ENCODE results near the gene ADAM33. TPM values are rescaled to one million over a fixed set of nuclear protein-coding genes. Genes with fewer than 3 reads are reported as not detected.

The ADAM33 gene
- polyA plus RNA-seq, 1 donor from 2014 or later = not detected

DNA sequence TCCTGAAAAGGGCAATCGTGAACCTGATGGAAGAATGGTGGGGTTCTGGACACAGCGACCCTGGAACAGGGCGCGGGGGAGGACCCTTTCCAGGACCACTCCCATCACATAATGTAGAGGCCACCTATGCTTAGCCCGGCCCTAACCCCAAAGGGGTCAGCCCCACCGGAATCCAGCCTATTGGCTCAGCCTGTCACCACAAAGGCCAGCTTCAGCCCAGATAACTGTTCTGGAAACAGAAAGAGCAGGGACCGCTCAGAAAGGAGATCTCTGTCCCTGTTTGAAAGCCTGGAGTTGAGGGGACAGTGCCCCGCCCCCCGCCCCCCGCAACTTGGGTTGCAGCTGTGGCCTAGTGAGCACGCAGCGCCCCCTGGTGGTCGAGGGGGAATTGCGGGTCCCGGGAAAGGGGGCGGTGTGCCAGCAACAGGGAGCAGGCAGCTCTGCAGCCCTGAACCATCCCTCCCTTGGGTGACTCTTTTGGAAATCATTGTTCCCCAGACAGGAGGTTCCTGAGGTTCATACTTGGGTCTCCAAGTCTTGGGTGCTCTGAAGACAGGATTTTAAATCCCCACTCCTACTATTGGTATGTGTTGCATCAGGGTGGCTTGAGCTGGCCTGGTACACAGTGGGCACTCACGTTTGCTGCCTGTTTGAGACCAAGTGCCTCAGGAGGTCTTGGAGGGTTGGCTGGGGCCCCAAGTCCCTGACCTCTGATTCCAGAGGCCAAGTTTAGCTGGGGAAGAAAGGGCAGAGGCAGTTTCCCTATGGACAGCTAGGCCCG, 29.1 kb upstream of the ADAM33 start:
- no peak for TF ChIP-seq POLR2AphosphoS5 (IDR thresholded peaks at IDR 0.05)
- TF ChIP-seq, protein P1, sequence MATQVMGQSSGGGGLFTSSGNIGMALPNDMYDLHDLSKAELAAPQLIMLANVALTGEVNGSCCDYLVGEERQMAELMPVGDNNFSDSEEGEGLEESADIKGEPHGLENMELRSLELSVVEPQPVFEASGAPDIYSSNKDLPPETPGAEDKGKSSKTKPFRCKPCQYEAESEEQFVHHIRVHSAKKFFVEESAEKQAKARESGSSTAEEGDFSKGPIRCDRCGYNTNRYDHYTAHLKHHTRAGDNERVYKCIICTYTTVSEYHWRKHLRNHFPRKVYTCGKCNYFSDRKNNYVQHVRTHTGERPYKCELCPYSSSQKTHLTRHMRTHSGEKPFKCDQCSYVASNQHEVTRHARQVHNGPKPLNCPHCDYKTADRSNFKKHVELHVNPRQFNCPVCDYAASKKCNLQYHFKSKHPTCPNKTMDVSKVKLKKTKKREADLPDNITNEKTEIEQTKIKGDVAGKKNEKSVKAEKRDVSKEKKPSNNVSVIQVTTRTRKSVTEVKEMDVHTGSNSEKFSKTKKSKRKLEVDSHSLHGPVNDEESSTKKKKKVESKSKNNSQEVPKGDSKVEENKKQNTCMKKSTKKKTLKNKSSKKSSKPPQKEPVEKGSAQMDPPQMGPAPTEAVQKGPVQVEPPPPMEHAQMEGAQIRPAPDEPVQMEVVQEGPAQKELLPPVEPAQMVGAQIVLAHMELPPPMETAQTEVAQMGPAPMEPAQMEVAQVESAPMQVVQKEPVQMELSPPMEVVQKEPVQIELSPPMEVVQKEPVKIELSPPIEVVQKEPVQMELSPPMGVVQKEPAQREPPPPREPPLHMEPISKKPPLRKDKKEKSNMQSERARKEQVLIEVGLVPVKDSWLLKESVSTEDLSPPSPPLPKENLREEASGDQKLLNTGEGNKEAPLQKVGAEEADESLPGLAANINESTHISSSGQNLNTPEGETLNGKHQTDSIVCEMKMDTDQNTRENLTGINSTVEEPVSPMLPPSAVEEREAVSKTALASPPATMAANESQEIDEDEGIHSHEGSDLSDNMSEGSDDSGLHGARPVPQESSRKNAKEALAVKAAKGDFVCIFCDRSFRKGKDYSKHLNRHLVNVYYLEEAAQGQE (IDR thresholded peaks at IDR 0.05; ENCODE audit: borderline replicate concordance) = no peak
- TF ChIP-seq TAF1 (IDR thresholded peaks at IDR 0.05; ENCODE audit: low read depth) = no peak
- TF ChIP-seq RAD21 (conservative IDR thresholded peaks at IDR 0.05) = no peak
- TF ChIP-seq SMC3 (conservative IDR thresholded peaks at IDR 0.05; ENCODE audit: poor library complexity) = peak; percentile 31
- TF ChIP-seq, protein P2, sequence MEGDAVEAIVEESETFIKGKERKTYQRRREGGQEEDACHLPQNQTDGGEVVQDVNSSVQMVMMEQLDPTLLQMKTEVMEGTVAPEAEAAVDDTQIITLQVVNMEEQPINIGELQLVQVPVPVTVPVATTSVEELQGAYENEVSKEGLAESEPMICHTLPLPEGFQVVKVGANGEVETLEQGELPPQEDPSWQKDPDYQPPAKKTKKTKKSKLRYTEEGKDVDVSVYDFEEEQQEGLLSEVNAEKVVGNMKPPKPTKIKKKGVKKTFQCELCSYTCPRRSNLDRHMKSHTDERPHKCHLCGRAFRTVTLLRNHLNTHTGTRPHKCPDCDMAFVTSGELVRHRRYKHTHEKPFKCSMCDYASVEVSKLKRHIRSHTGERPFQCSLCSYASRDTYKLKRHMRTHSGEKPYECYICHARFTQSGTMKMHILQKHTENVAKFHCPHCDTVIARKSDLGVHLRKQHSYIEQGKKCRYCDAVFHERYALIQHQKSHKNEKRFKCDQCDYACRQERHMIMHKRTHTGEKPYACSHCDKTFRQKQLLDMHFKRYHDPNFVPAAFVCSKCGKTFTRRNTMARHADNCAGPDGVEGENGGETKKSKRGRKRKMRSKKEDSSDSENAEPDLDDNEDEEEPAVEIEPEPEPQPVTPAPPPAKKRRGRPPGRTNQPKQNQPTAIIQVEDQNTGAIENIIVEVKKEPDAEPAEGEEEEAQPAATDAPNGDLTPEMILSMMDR (IDR thresholded peaks at IDR 0.05; ENCODE audit: poor library complexity, severe bottlenecking) = peak; percentile 46
- no peak for TF ChIP-seq EZH2 (IDR thresholded peaks at IDR 0.05; ENCODE audit: borderline replicate concordance, insufficient read depth, low read length, poor library complexity, severe bottlenecking)
- TF ChIP-seq EP300 (conservative IDR thresholded peaks at IDR 0.05; ENCODE audit: poor library complexity, severe bottlenecking) = no peak
- no peak for TF ChIP-seq MXI1 (conservative IDR thresholded peaks at IDR 0.05; ENCODE audit: poor library complexity, severe bottlenecking)
- no peaks in the 10 kb centered on the region for H3F3A ChIP-seq (ENCODE audit: insufficient read depth, low read length, poor library complexity, severe bottlenecking)
- H4K20me1 ChIP-seq (ENCODE audit: insufficient read depth) = no peaks in the 10 kb centered on the region
- H3K4me3 ChIP-seq (ENCODE audit: low read length) = no peak overlapping the region
- no peak overlapping the region for H3K27ac ChIP-seq (ENCODE audit: low read length)
- no peak overlapping the region for H3K9ac ChIP-seq (ENCODE audit: low read length)
- H3K4me2 ChIP-seq (ENCODE audit: low read length) = no peak overlapping the region
- no peaks in the 10 kb centered on the region for H3K36me3 ChIP-seq (ENCODE audit: insufficient read depth, low read length)
- no peaks in the 10 kb centered on the region for H3K79me2 ChIP-seq (replicated peaks; ENCODE audit: insufficient read depth, low read length)
- H3K9me2 ChIP-seq (ENCODE audit: insufficient read depth, low read length) = no peaks in the 10 kb centered on the region
- no peaks in the 10 kb centered on the region for H3K9me3 ChIP-seq (ENCODE audit: low read length)
- H3K27me3 ChIP-seq (ENCODE audit: insufficient read depth, low read depth, low read length) = no peaks in the 10 kb centered on the region
- H2AFZ ChIP-seq (ENCODE audit: low read depth, low read length) = no peak overlapping the region

DNA sequence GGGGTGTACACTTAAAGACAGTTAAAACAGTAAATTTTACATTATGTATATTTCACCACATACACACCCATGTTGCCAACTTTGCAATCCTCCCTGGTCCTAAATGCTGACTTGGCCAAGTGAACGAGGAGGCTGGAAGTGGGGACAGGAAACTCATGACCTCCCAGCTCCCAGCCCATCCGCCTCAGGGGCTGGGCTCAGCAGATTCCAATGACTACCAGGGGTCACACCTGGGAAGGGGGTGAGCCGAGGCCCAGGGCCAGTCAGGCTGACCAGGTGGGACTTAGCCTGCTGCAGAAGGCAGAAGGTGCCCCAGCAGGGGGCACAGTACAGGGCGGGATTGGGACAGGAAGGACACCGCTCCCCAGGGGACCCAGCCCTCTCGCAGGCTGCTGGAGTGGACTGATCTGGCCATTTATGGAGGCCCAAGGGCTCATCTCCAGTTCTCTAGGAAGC, 28.2 kb upstream of the ADAM33 start:
- H3K4me3 ChIP-seq (ENCODE audit: low read length) = no peak overlapping the region
- H4K20me1 ChIP-seq (ENCODE audit: insufficient read depth) = no peaks in the 10 kb centered on the region
- no peak overlapping the region for H3K27ac ChIP-seq (ENCODE audit: low read length)
- no peaks in the 10 kb centered on the region for H3K27me3 ChIP-seq (ENCODE audit: insufficient read depth, low read depth, low read length)
- no peak overlapping the region for H2AFZ ChIP-seq (ENCODE audit: low read depth, low read length)
- no peak overlapping the region for H3K4me2 ChIP-seq (ENCODE audit: low read length)
- H3K9me2 ChIP-seq (ENCODE audit: insufficient read depth, low read length) = no peaks in the 10 kb centered on the region
- H3K79me2 ChIP-seq (replicated peaks; ENCODE audit: insufficient read depth, low read length) = no peaks in the 10 kb centered on the region
- H3K9ac ChIP-seq (ENCODE audit: low read length) = no peak overlapping the region
- no peaks in the 10 kb centered on the region for H3K9me3 ChIP-seq (ENCODE audit: low read length)
- TF ChIP-seq, protein P1 (IDR thresholded peaks at IDR 0.05; ENCODE audit: borderline replicate concordance) = no peak
- TF ChIP-seq MXI1 (conservative IDR thresholded peaks at IDR 0.05; ENCODE audit: poor library complexity, severe bottlenecking) (no peak), TAF1 (IDR thresholded peaks at IDR 0.05; ENCODE audit: low read depth) (no peak), RAD21 (conservative IDR thresholded peaks at IDR 0.05) (no peak), POLR2AphosphoS5 (IDR thresholded peaks at IDR 0.05) (no peak), EZH2 (IDR thresholded peaks at IDR 0.05; ENCODE audit: borderline replicate concordance, insufficient read depth, low read length, poor library complexity, severe bottlenecking) (no peak), SMC3 (conservative IDR thresholded peaks at IDR 0.05; ENCODE audit: poor library complexity) (no peak), EP300 (conservative IDR thresholded peaks at IDR 0.05; ENCODE audit: poor library complexity, severe bottlenecking) (no peak)
- TF ChIP-seq, protein P2 (IDR thresholded peaks at IDR 0.05; ENCODE audit: poor library complexity, severe bottlenecking) = no peak
- no peaks in the 10 kb centered on the region for H3K36me3 ChIP-seq (ENCODE audit: insufficient read depth, low read length)
- H3F3A ChIP-seq (ENCODE audit: insufficient read depth, low read length, poor library complexity, severe bottlenecking) = no peaks in the 10 kb centered on the region
